Fibroblast of gingiva (primary cell): ENCODE data around the gene AGAP1.

Experiments
- DNase-seq: peaks from one replicate; pipeline ENCODE4 v3.0.0-alpha.2; 2011; ENCODE audit warnings: low read depth

The AGAP1 gene

DNA sequence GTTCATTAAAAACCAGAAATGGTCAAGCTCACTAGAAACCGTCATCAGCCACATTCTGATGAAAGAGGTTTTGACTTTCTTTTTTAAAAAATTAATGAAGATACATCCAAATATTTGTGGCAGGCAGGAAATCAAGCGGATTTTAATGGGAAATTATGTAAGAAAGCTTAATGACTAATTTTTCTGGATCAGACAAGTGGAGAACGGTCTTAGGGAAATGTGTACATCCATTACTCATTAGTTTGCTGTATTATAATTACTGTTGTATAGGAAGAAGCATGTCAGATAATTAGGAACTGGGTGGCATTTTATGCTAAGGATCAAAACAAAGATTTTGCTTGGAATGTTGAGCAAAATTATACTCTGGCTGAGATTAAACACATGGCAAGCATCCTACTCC lies 39.4 kb downstream of the AGAP1 start:
- no peak for DNase-seq

DNA sequence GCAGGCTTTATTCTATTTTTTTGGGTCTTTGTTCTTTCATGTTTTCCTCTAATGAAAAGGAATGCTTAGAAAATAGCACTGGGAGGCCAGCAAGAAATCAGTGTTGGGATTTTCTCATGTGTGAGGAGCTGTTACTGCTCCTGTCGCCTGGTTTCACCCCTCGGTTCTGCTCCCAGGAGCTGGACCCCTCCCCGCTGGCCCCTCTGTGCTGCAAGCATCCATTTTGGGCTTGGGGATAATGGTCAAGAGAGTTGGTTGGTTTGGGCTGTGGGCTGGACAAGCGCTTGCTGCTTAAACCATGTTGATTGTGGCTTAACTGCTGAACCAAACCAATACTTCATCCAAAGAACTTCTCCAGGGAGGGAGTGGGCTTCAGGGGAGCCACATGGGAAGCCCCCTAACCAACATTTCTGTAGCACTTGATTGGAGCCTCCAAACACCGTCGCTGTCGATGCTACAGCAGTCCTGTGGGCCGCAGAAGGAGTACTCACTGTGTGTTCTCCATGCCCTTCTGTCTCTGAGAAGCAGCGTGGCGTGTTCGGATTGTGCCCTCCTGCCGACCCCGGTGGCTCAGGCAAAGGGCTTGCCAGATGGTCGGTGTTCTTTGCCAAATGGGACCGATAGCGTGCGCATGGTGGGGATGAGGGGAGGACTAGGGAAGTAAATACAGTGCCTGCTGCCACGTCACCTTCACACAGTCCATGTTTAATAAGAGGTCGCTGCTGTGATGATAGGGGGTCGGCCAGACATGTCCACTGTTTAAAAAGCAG lies 40.0 kb downstream of the AGAP1 start:
- no peak for DNase-seq

DNA sequence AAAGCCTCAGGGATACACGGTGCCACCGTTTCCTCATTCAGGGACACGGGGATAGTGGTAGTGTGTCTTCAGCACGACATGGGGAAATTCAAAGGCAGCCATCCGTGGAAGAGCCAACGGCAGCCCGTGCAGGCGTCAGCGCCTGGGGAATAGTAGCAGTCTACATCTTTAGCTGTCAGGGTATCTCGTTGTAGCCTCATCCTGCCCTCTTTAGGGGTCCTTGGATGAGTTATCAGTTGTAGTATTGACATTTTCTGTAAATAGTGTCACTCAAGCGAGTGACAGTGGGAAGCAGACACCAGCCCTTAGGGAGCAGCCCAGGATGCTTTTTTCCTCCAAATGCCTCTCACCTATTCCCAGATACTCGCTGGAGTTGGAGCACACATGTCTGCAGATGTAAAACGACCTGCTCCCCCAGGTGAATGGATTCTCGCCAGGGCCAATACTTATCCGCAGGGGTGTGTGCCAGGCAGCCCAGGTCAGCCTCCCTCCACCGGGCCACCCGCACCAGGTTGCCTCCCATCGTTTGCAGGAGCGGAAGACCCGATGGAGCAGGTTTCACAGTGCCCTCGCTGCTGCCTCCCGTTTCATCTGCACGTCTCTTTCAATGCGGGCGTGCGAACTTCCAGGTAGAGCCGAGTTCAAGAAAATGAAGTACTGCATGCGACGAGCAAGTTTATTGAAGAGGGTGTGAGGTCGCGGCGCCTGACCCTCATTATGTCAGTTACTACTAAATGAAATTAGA lies 41.0 kb downstream of the AGAP1 start:
- no peak for DNase-seq

DNA sequence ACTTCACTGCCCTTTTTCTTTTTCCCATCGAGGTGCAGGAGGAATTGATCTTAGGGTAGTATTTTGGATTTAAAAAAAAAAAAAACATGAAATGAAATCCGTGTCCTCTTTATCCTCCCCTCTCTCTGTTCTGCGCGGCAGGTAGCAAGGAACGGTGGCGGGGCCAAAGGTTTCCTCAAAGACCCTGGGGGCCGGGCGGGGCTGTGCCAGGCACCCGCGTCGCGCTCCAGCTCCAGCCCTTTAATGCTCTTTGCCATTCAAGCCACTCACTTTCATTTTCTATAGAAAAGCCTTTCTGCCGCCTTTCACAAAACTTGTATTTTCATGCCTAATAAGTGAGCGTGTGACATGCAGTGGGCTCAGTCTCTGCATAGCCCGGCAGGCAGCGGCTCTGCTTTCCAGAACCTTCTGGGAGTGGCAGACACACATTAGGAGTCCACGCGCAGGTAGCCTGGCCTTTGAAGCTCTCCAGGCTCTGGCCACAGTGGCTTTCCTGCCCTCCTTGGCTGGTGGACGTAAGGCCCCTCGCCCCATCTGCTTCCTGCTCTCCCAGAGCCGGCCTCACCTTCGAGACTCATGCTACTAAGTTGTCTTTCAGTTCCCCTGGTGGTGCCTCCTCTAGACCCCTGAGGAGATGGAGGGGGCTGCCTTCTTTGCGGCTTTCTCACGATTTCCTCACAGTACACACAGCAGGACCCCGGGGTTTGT lies 41.7 kb downstream of the AGAP1 start:
- no peak for DNase-seq

DNA sequence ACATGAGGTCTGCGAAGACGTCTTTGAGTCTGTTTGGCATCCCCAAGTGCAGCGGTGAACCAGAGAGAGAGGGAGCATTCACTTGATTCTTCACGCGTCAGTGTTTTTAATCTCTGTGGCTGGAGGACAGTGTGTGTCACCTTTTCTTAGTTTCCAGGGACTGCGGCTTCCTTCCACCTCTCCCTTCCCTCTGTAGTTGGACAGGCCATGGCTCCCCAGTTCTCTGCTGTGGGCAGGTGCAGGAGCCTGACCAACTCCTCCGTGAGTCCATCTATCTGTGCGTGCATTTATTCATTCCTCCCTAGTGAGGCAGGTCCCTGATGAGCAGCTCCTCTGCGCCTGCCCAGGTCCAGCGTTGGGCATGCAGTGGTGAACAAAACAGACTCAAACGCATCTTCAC lies 42.9 kb downstream of the AGAP1 start:
- no peak for DNase-seq

DNA sequence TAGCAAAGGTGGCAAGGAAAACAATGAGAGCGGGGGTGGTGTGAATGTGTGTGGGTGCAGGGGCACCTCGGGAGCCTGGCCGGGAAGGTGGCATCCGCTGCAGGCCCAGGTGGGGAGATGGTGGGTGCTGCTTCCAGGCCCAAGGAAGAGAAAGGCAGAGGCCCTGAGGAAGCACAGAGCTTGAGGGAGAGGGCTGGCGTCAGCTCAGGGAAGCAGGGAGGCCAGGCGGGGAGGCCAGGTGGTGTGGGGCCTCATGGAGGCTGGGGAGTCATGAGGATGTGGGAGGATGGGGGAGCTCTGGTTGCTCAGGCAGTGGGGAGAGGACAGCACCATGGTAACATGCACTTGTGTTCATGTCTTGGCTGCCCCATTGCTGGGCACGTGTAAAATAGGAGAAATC lies 43.3 kb downstream of the AGAP1 start:
- DNase-seq: no peak

DNA sequence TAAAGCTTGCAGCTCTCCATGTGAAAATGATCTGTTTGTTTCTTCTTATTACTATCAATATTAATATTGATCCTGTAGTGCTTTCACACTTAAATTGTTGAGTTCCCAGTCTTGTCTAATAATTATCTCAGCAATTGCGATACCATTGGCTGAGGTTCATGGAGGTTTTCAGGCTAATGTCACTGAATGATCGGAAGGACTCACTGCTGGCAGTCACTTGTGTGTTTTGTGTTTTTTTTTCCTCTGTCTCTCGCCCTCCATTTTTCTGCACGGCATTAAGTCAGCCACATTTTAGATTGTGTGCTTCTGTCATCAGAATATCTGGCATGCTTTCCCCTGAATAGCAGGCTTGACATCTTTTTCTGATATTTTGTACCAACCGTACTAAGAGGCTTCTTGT lies 43.7 kb downstream of the AGAP1 start:
- no peak for DNase-seq

DNA sequence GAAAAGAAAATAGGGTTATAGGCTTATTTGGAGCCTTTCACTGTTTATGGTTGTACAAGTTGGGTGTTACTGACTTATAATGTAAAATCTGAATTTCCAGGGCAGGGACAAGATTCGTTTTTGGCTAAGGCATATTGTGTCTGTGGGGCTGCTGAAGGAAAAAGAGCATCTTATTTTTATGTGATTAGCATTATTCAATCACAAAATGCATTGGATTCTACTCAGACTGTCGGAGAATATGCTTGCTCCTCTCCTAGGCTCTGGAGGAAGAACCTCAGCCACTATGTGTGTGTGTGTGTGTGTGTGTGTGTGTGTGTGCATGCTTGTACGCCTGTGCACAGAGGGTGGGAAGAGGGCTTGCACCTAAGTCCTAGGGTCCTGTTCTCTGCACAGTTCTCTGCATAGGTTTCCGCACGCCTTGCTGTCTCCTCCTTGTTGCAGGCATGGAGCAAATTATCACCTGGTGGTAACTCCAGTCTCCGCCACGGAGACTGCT lies 44.3 kb downstream of the AGAP1 start:
- DNase-seq: no peak

DNA sequence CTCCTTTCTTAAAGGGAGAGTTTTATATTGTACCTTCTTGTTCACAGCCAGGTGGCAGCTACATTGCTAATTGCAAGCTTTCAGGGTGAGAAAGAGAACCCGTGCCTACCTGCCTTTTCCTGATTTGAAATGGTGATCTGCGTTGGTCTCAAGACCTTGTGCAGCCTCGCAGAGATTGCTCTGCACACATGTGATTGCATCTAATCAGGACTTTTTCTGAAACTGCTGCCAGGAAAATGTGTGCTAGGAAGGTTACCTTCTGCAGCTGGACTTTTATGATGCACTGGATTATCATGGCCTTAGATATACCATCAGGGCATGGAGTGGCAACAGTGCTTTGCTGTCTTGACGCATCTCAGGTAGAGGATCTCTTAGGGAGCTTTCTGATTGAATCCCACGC lies 45.1 kb downstream of the AGAP1 start:
- DNase-seq: no peak

DNA sequence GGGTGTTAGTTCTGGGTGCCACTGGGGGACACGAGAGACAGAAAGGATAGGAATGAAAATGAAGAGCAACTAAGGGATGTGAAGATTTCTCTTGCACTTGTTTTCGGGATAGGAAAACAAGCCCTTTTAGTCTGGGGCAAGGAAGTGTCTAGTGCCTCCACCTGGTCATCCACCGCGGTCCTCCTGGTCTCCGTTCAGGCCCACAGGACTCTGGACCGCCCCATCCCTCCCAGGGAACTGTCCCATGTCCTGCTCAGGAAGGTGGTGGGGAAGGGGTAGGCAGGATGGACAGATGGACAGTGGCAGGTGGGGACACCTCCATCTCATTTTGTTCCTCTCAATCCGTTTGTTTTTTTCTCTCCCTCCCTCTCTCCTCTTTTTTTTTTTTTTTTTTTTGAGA lies 45.9 kb downstream of the AGAP1 start:
- no peak for DNase-seq

DNA sequence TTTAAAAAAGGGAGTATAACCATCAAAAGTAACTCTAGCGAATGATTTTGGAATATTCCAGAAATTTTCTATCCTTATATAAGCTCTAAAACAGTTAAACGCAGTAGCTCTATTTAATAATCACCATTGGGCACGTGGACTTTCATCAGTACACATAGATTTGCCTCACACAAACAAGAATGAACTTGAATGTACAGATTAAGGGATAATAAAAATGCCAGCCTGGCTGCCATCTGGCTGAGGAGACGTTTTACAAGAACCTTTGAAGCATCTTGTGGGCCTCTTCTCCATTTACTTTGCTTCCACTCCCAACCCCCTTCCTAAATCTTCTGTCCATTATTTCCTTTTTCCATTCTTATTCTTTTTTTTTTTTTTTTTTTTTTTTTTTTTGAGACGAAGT lies 47.2 kb downstream of the AGAP1 start:
- no peak for DNase-seq

DNA sequence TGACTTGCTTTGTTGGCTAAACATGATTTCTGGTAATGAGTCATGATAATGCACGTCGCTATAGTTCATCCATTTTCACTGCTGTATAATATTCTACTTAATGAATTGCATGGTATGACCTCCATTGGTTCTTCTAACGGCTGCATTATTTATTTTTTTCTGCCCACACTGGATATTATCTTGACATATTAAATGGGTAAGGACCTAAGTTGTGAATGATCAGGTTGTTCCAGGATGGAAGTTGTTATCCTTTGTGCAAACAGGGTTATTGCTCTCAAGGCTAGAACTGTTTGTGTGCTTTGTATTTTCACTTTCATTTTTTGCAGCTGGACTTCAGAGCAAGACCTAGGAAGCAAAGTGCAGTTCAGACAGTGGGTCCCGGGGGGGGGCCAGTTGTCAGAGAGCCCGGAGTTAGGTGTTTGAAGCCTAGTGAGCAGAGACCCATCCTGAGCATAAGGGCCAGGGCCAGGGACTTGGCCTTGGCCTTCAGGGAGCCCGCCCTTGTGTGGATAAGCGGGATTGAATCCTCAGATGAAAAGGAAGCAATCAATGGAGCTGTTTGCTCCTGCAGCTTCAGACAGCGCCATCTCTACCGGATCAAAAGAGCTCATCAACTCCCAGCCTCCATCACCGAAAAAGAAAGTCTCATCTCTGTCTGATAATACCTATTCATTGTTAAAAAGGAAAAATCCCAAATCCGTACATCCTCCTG lies 48.2 kb downstream of the AGAP1 start:
- DNase-seq: no peak

DNA sequence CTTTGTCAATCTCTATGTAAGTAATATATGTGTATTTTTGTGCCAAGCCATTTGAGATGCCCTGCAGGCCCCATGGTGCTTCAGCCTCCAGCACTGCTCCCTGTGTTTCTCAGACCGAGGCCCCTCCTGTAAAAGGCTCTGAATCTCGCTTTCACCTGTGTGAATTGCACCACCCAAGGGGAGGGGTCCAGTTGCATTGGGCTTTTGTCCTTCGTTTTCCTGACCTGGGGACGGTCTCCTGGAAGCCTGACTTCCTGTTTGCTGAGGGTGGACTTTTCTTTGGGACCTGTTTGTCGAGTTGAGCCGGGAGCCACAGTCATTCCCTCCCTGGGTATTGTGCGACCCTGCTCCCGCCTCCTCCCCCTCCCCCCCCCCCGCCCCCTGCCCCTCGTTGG lies 48.9 kb downstream of the AGAP1 start:
- DNase-seq: no peak

DNA sequence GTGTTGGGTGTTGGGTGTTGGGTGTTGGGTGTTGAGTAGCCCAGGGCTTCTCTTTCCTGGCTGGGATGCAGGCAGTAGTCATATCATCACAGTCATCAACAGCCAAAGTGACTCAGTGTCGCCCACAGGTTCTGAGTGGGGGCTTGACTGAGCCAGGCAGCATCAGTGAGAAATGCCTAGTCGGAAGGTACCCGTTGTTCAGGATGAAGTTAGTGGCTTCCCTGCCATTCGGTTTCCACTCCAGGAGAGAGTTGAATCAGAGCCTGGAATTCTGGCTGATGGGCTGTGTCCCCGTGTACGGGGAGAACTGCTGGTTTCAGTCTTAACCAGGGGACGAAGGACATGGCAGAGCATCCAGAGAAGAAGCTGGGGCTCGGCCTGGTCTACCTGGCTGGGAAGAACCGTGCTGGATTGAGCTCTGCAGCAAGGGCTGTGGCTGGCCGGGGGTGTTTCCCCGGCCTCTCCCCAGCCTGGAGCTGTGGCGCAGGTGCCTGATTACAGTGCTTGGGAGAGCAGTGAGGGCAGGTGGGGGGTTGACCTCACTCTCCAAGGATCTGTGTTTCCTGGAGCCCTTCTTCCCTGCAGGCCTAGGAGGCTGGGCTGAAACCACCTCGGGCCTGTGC lies 49.4 kb downstream of the AGAP1 start:
- DNase-seq: no peak

DNA sequence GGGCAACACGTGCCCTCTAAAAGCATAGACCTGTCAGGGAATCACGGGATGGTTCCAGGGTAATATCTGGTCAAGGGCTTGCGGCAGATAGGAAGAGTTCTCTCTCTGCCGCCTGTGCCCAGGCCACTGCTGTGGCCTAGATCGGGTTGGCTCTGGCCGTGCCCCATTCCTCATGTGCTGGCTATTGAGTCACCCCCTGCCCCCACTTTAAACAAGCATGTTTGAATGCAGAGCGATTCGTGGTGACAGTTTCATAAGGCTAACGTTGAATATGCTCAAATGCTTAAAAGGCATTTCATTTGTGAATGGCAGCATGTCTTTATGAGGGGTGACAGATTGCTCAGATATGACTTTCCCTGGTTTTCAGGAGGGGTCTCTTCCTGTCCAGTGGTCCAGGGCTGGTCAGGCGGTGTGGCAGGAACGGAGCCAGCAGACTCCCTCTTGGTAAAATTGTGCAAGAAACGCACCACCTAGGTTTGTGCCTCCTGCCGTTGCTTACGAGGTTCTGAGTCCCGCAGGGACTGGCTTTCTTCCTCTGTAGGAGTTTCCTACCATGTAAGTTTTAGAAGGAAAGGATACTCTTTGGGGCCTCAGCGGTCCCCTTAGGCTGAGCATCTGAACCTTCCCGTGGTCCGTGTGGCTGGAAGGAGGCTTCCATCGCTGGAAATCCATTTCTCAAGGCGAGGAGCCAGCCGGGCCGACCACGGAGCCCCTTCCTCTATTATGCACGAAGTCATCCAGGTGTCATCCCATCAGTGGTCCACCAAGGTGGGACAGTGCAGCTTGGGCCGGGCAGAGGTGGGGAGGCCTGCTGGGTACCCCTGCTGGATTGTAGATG lies 50.2 kb downstream of the AGAP1 start:
- DNase-seq: no peak

DNA sequence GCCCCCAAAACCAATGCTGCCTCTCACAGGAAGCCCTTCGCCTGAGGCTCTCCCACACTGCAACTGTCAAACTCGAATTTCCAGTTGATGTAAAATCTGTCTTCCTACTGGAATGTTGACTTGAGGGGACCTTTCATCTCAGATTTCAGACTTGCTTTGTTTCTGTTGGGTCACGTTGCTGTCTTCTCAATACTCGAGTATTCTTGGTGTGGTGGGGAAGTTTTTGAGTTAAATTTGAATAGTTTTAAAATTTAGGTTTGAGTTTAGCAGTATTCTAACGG lies 50.8 kb downstream of the AGAP1 start:
- DNase-seq: no peak

DNA sequence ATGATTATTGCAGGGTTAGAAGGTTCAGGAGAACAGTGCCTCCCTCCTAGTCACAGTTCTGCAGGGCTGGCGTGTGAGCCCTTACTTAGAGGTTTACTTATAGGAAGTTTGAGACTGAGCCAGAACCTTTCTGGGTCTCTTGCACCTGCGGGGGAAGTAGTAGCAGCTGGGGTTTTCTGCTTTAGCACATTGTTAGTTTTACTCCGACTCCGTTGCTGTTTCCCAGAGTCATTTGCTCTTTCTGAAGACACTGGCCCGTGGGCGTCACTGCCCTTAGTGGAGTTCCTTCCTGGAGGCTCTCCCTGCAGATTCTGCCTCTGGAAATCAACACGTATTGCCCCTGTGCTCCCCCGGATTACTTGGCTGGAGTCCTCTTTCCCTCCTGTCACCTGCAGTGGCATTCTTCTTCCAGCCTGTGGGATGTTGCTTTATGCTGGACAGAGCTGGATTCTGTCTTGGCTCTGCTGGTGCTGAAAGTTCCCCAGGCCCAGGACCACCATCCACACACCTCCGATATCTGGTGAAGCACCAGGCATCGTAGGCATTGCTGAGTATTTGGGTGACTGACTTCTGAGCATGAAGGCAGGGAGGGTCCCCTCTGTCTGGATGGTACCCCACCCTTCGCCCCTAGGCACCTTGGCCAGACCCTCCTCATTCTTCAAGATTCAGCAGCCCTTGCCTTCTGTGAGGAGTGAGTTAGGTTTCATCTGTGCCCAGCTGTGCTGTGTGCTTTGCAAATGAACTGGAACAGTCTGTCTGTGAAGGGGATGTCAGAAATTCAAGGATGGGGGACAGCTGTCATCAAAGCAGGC lies 51.7 kb downstream of the AGAP1 start:
- no peak for DNase-seq

DNA sequence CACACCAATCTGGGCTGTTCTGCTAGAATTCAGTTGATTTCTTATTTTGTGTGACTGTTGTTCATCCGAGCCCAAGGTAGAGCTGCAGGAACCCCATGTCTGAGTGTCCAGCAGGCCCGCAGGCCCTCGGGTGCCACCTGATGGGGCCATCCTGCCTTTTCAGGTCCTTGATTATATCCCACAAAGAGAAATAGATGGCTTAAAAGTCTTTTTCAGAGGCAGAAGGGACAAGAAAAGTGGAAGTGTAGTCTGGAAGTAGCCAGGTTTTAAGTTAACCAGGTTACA lies 52.2 kb downstream of the AGAP1 start:
- no peak for DNase-seq

DNA sequence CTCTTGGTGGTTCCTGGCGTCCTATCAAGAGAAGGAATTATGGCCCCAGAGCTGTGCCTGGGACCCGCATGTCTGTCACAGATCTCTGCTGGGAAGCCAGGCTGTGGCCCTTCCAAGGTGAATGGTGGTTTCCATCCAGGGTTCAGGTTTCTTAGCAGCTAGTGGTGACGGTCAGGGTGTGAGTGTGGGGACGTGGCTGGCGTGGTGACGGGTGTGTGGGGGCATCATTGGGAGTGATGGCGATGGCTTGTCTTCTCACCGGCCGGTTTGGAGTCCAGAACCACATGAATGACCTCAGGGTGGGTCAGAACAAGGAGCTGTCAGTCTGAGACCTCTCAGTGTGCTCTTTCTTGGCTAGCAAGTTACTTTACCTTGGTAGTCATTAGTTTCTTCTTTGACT lies 52.6 kb downstream of the AGAP1 start:
- no peak for DNase-seq

DNA sequence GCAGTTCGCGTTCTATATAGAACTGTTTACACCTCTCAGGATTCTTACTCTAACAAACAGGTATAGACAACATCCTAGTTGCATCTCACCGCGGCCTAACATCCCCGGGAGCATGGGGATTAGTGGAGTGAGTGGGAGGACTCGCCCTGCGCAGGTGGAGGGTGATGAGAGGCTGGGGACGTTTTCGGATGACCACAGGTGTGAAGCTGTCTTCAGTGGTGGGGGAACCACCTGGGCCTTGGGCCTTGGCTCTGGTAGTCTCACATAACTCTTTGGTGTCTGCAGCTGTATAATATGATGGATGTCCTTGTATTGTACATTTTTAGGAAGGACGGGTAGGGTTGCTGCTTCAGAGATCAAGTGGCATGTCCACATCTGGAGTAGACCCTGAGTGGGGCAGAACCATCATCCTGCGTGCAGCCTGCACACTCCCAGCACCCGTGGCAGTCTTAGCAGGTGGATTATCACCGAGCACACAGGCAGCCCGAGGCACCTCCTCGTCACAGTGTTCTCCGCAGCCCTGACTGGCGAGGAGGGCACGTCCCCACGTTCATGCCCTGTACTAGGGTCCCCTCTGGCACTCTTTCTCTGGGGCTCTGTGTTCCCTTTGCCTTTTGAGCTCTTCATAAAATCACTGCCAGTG lies 56.0 kb downstream of the AGAP1 start:
- DNase-seq: no peak
